K562 (cell line): Measurements from ENCODE around the gene SCYL1. TPM values are rescaled to one million over a fixed set of nuclear protein-coding genes. Genes with fewer than 3 reads are reported as not detected.
A peak's percentile ranks its signal among the peaks of the same experiment; 100 is the strongest.

Experiments used
- BCL6 ChIP-seq: fragments of 250-450 bp; sonication (Bioruptor Pico); IDR thresholded peaks from 2 replicates; pipeline ENCODE4 v1.4.0; 2020
- DACH1 ChIP-seq: fragments of 450-650 bp; IDR thresholded peaks from 2 replicates; pipeline ENCODE4 v1.6.1; 2018; ENCODE audit not compliant: partially characterized antibody
- HCFC1 ChIP-seq: IDR thresholded peaks from 2 replicates; pipeline ENCODE4 v1.6.1; 2012; ENCODE audit warnings: low read depth, low read length, improper control_type of control experiment
- HSF4 ChIP-seq: fragments of 250-450 bp; sonication (Bioruptor Pico); IDR thresholded peaks from 2 replicates; pipeline ENCODE4 v2.1.2; 2022; ENCODE audit warnings: mild to moderate bottlenecking, moderate library complexity, borderline replicate concordance
- MYC ChIP-seq, 2 experiments: fragments of 250-450 bp in 1 of 2; sonication (Bioruptor Pico) in 1 of 2; IDR thresholded peaks; 2 replicates each; pipeline versions ENCODE4 v1.5.1 to v1.6.1; 2012 to 2021; ENCODE audit warnings: low read depth in 2 of 2, borderline replicate concordance in 1 of 2, improper control_type of control experiment in 1 of 2, low read length in 1 of 2, mild to moderate bottlenecking in 1 of 2, moderate library complexity in 1 of 2
- POLR2B ChIP-seq: fragments of 450-650 bp; IDR thresholded peaks from 2 replicates; pipeline ENCODE4 v1.6.1; 2018; ENCODE audit warnings: low read depth; ENCODE audit not compliant: partially characterized antibody
- POU5F1 ChIP-seq: fragments of 150-350 bp; IDR thresholded peaks from 2 replicates; pipeline ENCODE4 v1.6.1; 2014; ENCODE audit warnings: borderline replicate concordance, low read length, low read depth, mild to moderate bottlenecking; ENCODE audit not compliant: partially characterized antibody
- SMARCC2 ChIP-seq: fragments of 450-650 bp; IDR thresholded peaks from 2 replicates; pipeline ENCODE4 v1.6.1; 2017; ENCODE audit warnings: antibody characterized with exemption, moderate library complexity, mild to moderate bottlenecking, low read depth
- ZBTB7A ChIP-seq: IDR thresholded peaks from 2 replicates; pipeline ENCODE4 v1.6.1; 2011; ENCODE audit warnings: low read depth, mild to moderate bottlenecking, low read length, moderate library complexity, borderline replicate concordance; ENCODE audit not compliant: control insufficient read depth
- ZNF217 ChIP-seq: sonication (generic); formaldehyde crosslinking; IDR thresholded peaks from 2 replicates; pipeline ENCODE4 v1.8.0; 2022; ENCODE audit warnings: mild to moderate bottlenecking, missing genetic modification reagents
- ZNF354B ChIP-seq: fragments of 250-450 bp; sonication (Bioruptor Pico); IDR thresholded peaks from 2 replicates; pipeline ENCODE4 v1.4.0; 2020
- ZNF408 ChIP-seq: fragments of 250-450 bp; sonication (Bioruptor Pico); IDR thresholded peaks from 2 replicates; pipeline ENCODE4 v1.4.0; 2020; ENCODE audit warnings: low read depth, mild to moderate bottlenecking, moderate library complexity
- ZNF695 ChIP-seq: fragments of 450-650 bp; formaldehyde crosslinking; IDR thresholded peaks from 2 replicates; pipeline ENCODE4 v1.4.0; 2020; ENCODE audit warnings: mild to moderate bottlenecking, moderate library complexity
- ZNF75A ChIP-seq: fragments of 450-650 bp; formaldehyde crosslinking; IDR thresholded peaks from 2 replicates; pipeline ENCODE4 v1.4.0; 2020; ENCODE audit warnings: mild to moderate bottlenecking
- polyA plus RNA-seq, 8 experiments: library from polyadenylated mRNA; depleted of rRNA in 4 of 8; stranded (reverse) in 5 of 8; unstranded in 3 of 8; fragments of >200 nt; fragmentation: Nextera tagmentation in 2 of 8; fragmentation: Illumina TruSeq in 1 of 8; extraction: Ambion mirVana in 2 of 8; extraction: Trizol in 1 of 8; gene quantifications; 2 replicates each; pipeline versions ENCODE4 v1.2.1 to v1.2.3, GENCODE V29; 2011 to 2014; ENCODE audit warnings: inconsistent platforms in 1 of 8, missing spikeins in 1 of 8
- total RNA-seq, 7 experiments: library from RNA; depleted of rRNA in 6 of 7; stranded (reverse); fragments of >200 nt in 6 of 7; fragmentation: Illumina TruSeq in 2 of 7; extraction: Trizol in 2 of 7; gene quantifications; 2 replicates each; pipeline versions ENCODE4 v1.2.1 to v1.2.3, GENCODE V29; 2011 to 2021; ENCODE audit warnings: low replicate concordance in 1 of 7
- TF ChIP-seq, protein P1 (sequence below): fragments of 250-450 bp; sonication (Bioruptor Pico); IDR thresholded peaks from 2 replicates; pipeline ENCODE4 v1.8.0; 2021; ENCODE audit warnings: mild to moderate bottlenecking, moderate library complexity
- TF ChIP-seq, protein P2 (sequence below): fragments of 450-650 bp; formaldehyde crosslinking; IDR thresholded peaks from 2 replicates; pipeline ENCODE4 v1.4.0; 2022; ENCODE audit warnings: missing genetic modification characterization
- TF ChIP-seq, protein P3 (sequence below): sonication (generic); formaldehyde crosslinking; IDR thresholded peaks from 2 replicates; pipeline ENCODE4 v1.8.0; 2023; ENCODE audit warnings: missing genetic modification reagents, mild to moderate bottlenecking, borderline replicate concordance

SCYL1 gene
- total and polyA plus RNA-seq, 9 of the 15 experiments (the other 6 are each of a cell fraction or from before 2014, with no cell fraction given): 1.9 to 145 (median 57.6) TPM

GRCh38 chr11:65502555-65503367, 22.1 kb upstream of the SCYL1 start (continued):
- TF ChIP-seq MYC (IDR thresholded peaks at IDR 0.05; ENCODE audit: low read depth, low read length) (no peak), MYC (CRISPR knock-in tag; IDR thresholded peaks at IDR 0.05; ENCODE audit: borderline replicate concordance, low read depth) (peak; percentile 44; the same call in 1 of the 2 replicates), ZNF695 (CRISPR knock-in tag) (peak; percentile 89; the same call in 1 of the 2 replicates), POLR2B (peak; percentile 89), HCFC1 (no peak), ZNF75A (peak; percentile 54), ZNF217 (CRISPR knock-in tag) (no peak), HSF4 (CRISPR knock-in tag) (no peak), BCL6 (peak; percentile 40; the same call in 1 of the 2 replicates), ZNF408 (no peak), DACH1 (no peak), SMARCC2 (no peak), POU5F1 (no peak), ZBTB7A (no peak), ZNF354B (CRISPR knock-in tag) (peak; percentile 48; the same call in 1 of the 2 replicates)
- TF ChIP-seq, protein P1, sequence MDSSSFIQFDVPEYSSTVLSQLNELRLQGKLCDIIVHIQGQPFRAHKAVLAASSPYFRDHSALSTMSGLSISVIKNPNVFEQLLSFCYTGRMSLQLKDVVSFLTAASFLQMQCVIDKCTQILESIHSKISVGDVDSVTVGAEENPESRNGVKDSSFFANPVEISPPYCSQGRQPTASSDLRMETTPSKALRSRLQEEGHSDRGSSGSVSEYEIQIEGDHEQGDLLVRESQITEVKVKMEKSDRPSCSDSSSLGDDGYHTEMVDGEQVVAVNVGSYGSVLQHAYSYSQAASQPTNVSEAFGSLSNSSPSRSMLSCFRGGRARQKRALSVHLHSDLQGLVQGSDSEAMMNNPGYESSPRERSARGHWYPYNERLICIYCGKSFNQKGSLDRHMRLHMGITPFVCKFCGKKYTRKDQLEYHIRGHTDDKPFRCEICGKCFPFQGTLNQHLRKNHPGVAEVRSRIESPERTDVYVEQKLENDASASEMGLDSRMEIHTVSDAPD (CRISPR knock-in tag): no peak
- TF ChIP-seq, protein P2, sequence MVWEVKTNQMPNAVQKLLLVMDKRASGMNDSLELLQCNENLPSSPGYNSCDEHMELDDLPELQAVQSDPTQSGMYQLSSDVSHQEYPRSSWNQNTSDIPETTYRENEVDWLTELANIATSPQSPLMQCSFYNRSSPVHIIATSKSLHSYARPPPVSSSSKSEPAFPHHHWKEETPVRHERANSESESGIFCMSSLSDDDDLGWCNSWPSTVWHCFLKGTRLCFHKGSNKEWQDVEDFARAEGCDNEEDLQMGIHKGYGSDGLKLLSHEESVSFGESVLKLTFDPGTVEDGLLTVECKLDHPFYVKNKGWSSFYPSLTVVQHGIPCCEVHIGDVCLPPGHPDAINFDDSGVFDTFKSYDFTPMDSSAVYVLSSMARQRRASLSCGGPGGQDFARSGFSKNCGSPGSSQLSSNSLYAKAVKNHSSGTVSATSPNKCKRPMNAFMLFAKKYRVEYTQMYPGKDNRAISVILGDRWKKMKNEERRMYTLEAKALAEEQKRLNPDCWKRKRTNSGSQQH (CRISPR knock-in tag): peak; percentile 97
- TF ChIP-seq, protein P3, sequence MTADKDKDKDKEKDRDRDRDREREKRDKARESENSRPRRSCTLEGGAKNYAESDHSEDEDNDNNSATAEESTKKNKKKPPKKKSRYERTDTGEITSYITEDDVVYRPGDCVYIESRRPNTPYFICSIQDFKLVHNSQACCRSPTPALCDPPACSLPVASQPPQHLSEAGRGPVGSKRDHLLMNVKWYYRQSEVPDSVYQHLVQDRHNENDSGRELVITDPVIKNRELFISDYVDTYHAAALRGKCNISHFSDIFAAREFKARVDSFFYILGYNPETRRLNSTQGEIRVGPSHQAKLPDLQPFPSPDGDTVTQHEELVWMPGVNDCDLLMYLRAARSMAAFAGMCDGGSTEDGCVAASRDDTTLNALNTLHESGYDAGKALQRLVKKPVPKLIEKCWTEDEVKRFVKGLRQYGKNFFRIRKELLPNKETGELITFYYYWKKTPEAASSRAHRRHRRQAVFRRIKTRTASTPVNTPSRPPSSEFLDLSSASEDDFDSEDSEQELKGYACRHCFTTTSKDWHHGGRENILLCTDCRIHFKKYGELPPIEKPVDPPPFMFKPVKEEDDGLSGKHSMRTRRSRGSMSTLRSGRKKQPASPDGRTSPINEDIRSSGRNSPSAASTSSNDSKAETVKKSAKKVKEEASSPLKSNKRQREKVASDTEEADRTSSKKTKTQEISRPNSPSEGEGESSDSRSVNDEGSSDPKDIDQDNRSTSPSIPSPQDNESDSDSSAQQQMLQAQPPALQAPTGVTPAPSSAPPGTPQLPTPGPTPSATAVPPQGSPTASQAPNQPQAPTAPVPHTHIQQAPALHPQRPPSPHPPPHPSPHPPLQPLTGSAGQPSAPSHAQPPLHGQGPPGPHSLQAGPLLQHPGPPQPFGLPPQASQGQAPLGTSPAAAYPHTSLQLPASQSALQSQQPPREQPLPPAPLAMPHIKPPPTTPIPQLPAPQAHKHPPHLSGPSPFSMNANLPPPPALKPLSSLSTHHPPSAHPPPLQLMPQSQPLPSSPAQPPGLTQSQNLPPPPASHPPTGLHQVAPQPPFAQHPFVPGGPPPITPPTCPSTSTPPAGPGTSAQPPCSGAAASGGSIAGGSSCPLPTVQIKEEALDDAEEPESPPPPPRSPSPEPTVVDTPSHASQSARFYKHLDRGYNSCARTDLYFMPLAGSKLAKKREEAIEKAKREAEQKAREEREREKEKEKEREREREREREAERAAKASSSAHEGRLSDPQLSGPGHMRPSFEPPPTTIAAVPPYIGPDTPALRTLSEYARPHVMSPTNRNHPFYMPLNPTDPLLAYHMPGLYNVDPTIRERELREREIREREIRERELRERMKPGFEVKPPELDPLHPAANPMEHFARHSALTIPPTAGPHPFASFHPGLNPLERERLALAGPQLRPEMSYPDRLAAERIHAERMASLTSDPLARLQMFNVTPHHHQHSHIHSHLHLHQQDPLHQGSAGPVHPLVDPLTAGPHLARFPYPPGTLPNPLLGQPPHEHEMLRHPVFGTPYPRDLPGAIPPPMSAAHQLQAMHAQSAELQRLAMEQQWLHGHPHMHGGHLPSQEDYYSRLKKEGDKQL: no peak
